Body of pancreas (tissue), 4 donors: ENCODE measurements around the gene SLC6A20. TPM values are rescaled to one million over a fixed set of nuclear protein-coding genes. Genes with fewer than 3 reads are reported as not detected.

Experiments
- ATAC-seq: fragments of 150-250 bp; one replicate; pipeline ENCODE4 v1.9.1; 2016
- DNase-seq, 4 donors: peaks; one replicate each; pipeline ENCODE4 v3.0.0-alpha.2; 2019
- H3K27ac ChIP-seq, 4 donors: fragments of 200-600 bp; sonication (generic); 1 replicate in 3 of 4; 2 replicates in 1 of 4; pipeline versions ENCODE4 v1.5.1 to v1.6.1; 2016 to 2019; ENCODE audit warnings: mild to moderate bottlenecking in 1 of 4, mixed read lengths in 1 of 4, moderate library complexity in 1 of 4
- H3K27me3 ChIP-seq, 2 donors: fragments of 200-600 bp; sonication (generic); one replicate each; pipeline ENCODE4 v1.6.0; 2016; ENCODE audit warnings: mild to moderate bottlenecking in 1 of 2
- H3K36me3 ChIP-seq, 2 donors: fragments of 200-600 bp; sonication (generic); replicated peaks in 1 of 2; 2 replicates each; pipeline ENCODE4 v1.5.1; 2016; ENCODE audit warnings: low read depth in 2 of 2; ENCODE audit not compliant: insufficient read depth in 1 of 2
- H3K4me1 ChIP-seq: fragments of 200-600 bp; sonication (generic); one replicate; pipeline ENCODE4 v1.6.0; 2016
- H3K4me3 ChIP-seq, 2 donors: fragments of 200-600 bp; sonication (generic); 1 replicate in 1 of 2; 2 replicates in 1 of 2; pipeline ENCODE4 v1.5.1; 2016 to 2019
- H3K9me3 ChIP-seq, 3 donors: fragments of 200-600 bp; sonication (generic); 1 replicate in 2 of 3; 2 replicates in 1 of 3; pipeline ENCODE4 v1.5.1; 2016
- POLR2A ChIP-seq, 3 donors: fragments of 450-650 bp; IDR thresholded peaks; one replicate each; pipeline ENCODE4 v1.6.1; 2016; ENCODE audit warnings: antibody characterized with exemption in 3 of 3, mild to moderate bottlenecking in 2 of 3
- WGBS, 2 donors: methylation state at CpG; one replicate each; pipeline ENCODE4 v1.1.5; 2017; 5-methylcytosine and 5-hydroxymethylcytosine counted together
- intact Hi-C: fragments of 100-400 bp; cut with DNase I; formaldehyde crosslinking; loops from one replicate; pipeline ENCODE4 v1.15.1; 2023
- total RNA-seq, 2 donors: library from RNA; depleted of rRNA; stranded (reverse); fragments of >200 nt; gene quantifications; one replicate each; pipeline ENCODE4 v1.1.0, GENCODE V29; 2016
- TF ChIP-seq, protein P1 (sequence below), 7 experiments: fragments of 450-650 bp in 4 of 7; fragments of 200-600 bp in 3 of 7; sonication (generic) in 3 of 7; IDR thresholded peaks; one replicate each; pipeline ENCODE4 v1.5.1; 2016 to 2019; ENCODE audit warnings: antibody characterized with exemption in 7 of 7

Gene SLC6A20
- total RNA-seq, 2 donors from 2014 or later, result 4.7 to 5.3 TPM

DNA sequence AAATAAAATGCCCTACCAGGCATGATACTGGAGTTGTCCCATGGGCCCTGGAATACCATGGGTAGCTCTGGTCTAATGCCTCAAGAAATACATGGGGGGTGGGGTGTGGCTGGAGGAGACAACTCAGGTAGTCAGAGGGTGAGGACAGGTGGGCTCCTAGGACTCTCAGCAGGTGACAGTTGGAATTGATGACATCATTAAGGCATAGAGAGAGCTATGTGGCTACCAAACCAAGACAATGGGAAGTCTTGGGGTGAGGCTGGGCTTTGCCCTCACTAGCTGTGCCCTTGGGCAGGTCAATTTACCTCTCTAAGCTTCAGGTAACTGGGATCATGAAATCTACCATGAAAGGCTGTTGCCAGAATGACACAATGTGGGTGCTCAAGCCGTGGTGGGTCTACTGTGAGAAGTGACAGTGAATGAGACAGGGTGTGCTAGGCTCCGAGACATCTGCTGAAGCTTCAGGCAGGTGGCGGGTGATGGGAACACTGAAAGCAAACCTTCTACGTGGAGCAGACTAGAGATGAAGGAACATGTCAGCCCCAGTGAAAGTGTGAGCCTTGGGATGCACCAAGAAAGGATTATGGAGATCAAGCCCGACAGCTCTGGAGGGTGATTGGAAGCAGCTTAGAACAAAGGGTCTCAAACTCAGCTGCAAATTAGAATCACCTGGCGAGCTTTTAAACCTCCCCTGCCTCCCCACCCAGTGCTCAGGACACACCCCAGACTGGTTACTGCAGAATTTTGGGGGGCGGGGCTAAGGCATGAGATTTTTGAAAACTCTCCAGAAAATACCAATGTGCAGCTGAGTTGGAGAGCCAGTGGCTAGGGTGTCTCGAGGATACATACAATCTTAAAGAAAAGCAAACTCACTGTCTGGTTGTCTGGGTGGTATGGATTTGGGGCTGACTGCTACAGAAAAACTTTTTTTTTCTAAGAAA is 21.5 kb downstream of the SLC6A20 start:
- Histone ChIP-seq H3K27ac (no peak overlapping the region), H3K36me3 (no peaks in the 10 kb centered on the region)
- intact Hi-C loops, result no loop called here

DNA sequence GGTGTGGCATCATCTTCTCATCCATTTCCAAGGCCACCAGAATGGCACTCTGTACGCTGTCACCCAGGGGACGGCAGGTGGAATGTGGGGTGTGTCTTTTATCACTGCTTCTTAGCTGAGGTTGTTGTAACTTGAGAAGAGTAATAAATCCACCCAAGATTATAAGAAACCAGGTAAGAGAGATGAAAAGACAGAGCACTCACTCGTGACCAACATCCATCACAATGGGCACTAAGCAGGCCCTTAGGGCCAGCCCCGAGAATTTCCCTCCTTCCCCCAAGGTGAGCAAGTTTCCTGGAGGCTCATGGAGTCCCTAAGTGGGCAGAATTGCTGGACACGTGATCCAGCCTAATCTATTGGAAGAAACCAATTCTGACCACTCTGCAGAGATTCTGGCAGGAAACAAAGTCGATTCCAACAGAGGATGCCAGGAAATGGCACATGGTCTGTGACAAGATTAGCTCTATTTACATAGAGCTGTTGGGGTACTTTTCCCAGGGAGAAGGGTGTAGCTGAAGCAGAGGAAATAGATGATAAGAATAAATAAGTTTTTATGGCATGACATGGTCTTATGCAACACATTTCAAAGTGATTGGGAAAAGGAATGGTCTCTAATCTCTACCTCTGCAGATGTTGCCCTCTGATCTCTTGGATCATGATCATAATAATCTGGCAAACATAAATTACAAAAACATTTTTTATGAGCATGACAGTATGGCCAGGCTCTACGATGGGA is 22.5 kb downstream of the SLC6A20 start:
- WGBS, 2 donors, result 37 to 53% methylated on average over 7 of the region's 7 CpGs
- intact Hi-C loops, result no loop called here
- no peak for TF ChIP-seq POLR2A (IDR thresholded peaks at IDR 0.05)
- TF ChIP-seq, protein P1, sequence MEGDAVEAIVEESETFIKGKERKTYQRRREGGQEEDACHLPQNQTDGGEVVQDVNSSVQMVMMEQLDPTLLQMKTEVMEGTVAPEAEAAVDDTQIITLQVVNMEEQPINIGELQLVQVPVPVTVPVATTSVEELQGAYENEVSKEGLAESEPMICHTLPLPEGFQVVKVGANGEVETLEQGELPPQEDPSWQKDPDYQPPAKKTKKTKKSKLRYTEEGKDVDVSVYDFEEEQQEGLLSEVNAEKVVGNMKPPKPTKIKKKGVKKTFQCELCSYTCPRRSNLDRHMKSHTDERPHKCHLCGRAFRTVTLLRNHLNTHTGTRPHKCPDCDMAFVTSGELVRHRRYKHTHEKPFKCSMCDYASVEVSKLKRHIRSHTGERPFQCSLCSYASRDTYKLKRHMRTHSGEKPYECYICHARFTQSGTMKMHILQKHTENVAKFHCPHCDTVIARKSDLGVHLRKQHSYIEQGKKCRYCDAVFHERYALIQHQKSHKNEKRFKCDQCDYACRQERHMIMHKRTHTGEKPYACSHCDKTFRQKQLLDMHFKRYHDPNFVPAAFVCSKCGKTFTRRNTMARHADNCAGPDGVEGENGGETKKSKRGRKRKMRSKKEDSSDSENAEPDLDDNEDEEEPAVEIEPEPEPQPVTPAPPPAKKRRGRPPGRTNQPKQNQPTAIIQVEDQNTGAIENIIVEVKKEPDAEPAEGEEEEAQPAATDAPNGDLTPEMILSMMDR (IDR thresholded peaks at IDR 0.05), result no peak
- Histone ChIP-seq H3K9me3 (no peaks in the 10 kb centered on the region), H3K27me3 (no peaks in the 10 kb centered on the region), H3K4me1 (peaks cover 3% of the 10 kb centered on the region), H3K36me3 (no peaks in the 10 kb centered on the region), H3K27ac (no peak overlapping the region), H3K4me3 (no peak overlapping the region)
- DNase-seq, result no peak
- ATAC-seq, result no peak

More for the DNA sequence above, 21.5 kb downstream of the SLC6A20 start:
- TF ChIP-seq, protein P1 (IDR thresholded peaks at IDR 0.05), result no peak
- TF ChIP-seq POLR2A (IDR thresholded peaks at IDR 0.05), result no peak
- no peak for DNase-seq
- 69 to 74% methylated on average over 8 of the region's 8 CpGs for WGBS, 2 donors
- Histone ChIP-seq H3K4me3 (no peak overlapping the region), H3K9me3 (no peaks in the 10 kb centered on the region), H3K4me1 (peaks cover 7% of the 10 kb centered on the region), H3K27me3 (no peaks in the 10 kb centered on the region)
- ATAC-seq, result no peak

DNA sequence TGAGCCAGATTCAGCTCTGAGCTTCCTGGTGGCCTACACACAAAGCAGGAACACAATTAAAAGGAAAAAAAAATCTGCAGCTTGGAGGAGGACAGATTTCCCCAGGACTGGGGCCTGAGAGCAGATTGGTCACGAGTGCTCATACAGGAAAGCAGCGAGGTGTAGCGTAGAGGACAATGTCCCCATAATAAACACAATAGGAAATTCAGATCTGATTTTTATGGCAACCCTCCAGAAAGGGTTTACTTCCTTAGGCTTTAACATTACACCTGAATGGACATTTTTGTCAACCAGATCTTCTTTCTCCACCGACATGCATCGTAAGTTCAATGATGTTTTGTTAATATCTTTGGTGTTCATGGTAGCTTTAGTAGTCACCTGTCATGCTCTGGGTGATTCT is 23.3 kb downstream of the SLC6A20 start:
- intact Hi-C loops, result no loop called here
- Histone ChIP-seq H3K9me3 (no peaks in the 10 kb centered on the region), H3K4me1 (no peaks in the 10 kb centered on the region), H3K4me3 (no peak overlapping the region), H3K27ac (no peak overlapping the region), H3K36me3 (no peaks in the 10 kb centered on the region), H3K27me3 (no peaks in the 10 kb centered on the region)
- 90 to 96% methylated on average over 5 of the region's 5 CpGs for WGBS, 2 donors
- no peak for ATAC-seq
- TF ChIP-seq, protein P1 (IDR thresholded peaks at IDR 0.05), result no peak
- TF ChIP-seq POLR2A (IDR thresholded peaks at IDR 0.05), result no peak
- DNase-seq, result no peak

DNA sequence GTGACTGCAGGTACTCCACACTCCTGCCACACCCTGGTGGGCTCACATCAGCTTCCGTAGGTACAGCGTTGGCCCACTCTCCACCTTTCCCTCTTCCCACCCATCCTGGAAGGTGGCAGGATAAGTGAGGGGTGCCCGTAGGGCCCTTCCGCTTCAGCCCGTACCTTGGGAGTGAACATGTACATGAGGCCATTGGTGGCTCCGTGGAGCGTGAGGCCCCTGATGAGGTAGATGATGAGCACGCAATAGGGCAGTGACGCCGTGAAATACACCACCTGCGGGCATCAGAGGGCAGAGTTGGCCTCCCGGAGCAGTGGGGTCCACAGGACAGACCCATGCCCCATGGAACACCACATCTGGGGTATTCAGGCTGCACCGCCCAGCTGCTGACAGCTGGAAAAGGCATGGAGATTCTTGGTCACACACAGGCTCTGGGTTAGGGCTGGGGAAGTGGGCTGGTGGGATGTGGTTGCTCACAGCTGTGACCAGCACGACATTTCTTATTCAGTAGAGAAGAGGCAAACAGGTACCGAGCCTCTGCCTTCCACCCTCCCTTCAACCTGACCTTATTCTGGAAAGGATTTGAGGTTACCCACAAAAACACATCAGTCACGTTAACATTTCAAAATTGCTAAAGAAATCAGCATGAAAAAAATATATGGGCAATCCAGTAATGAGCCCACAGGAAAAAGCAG is 23.8 kb downstream of the SLC6A20 start:
- intact Hi-C loops, result no loop called here
- no peak for ATAC-seq
- no peak for DNase-seq
- no peak overlapping the region for H3K27ac ChIP-seq
- H3K9me3 ChIP-seq, result no peaks in the 10 kb centered on the region
- WGBS, 2 donors, result 86 to 87% methylated on average over 15 to 16 of the region's 16 CpGs
- no peak overlapping the region for H3K4me3 ChIP-seq
- H3K27me3 ChIP-seq, result no peaks in the 10 kb centered on the region
- H3K36me3 ChIP-seq, result no peaks in the 10 kb centered on the region
- no peak for TF ChIP-seq POLR2A (IDR thresholded peaks at IDR 0.05)
- TF ChIP-seq, protein P1 (IDR thresholded peaks at IDR 0.05), result no peak
- H3K4me1 ChIP-seq, result no peaks in the 10 kb centered on the region
